Common myeloid progenitor, CD34-positive (primary cell): ENCODE results near the gene MDGA2.
A peak's percentile ranks its signal among the peaks of the same experiment; 100 is the strongest.

Experiments
- CTCF ChIA-PET: fragments of 350-600 bp; sonication (Branson Sonifier 250); formaldehyde crosslinking; loops from one replicate; lab custom pipeline; 2021; ENCODE audit warnings: antibody characterized with exemption; lab: Charles Lee
- POLR2A ChIA-PET: fragments of 350-600 bp; sonication (Branson Sonifier 250); formaldehyde crosslinking; loops from one replicate; lab custom pipeline; 2021; ENCODE audit warnings: antibody characterized with exemption; lab: Charles Lee
- DNase-seq, 3 donors: peaks; one replicate each; pipeline versions ENCODE4 v3.0.0 to v3.0.0-alpha.2; 2013
- H3K27ac ChIP-seq, 2 experiments: 1 replicate in 1 of 2; 2 replicates in 1 of 2; pipeline ENCODE4 v1.7.0; 2013; ENCODE audit warnings: inconsistent platforms in 2 of 2, low read length in 2 of 2, mild to moderate bottlenecking in 2 of 2, low read depth in 1 of 2, moderate library complexity in 1 of 2; ENCODE audit not compliant: severe bottlenecking in 2 of 2, insufficient read depth in 1 of 2, poor library complexity in 1 of 2
- H3K27me3 ChIP-seq, 5 experiments: replicated peaks in 2 of 5; 1 replicate in 3 of 5; 2 replicates in 2 of 5; pipeline versions ENCODE4 v1.6.1 to v1.7.0; 2013; ENCODE audit warnings: low read length in 4 of 5, mild to moderate bottlenecking in 2 of 5, moderate library complexity in 2 of 5, inconsistent platforms in 1 of 5; ENCODE audit not compliant: insufficient read depth in 5 of 5, control insufficient read depth in 4 of 5
- H3K36me3 ChIP-seq, 4 experiments: 1 replicate in 2 of 4; 2 replicates in 2 of 4; pipeline versions ENCODE4 v1.6.1 to v1.7.0; 2013; ENCODE audit warnings: low read length in 3 of 4, control low read depth in 1 of 4, mild to moderate bottlenecking in 1 of 4; ENCODE audit not compliant: control insufficient read depth in 4 of 4, insufficient read depth in 4 of 4
- H3K4me1 ChIP-seq, 4 experiments: 1 replicate in 3 of 4; 2 replicates in 1 of 4; pipeline versions ENCODE4 v1.6.1 to v1.7.1; 2013; ENCODE audit warnings: low read length in 3 of 4, mild to moderate bottlenecking in 3 of 4, control low read depth in 1 of 4, inconsistent platforms in 1 of 4, moderate library complexity in 1 of 4; ENCODE audit not compliant: control insufficient read depth in 4 of 4, insufficient read depth in 4 of 4; ENCODE audit errors: control extremely low read depth in 1 of 4
- H3K4me3 ChIP-seq, 7 experiments: 1 replicate in 4 of 7; 2 replicates in 3 of 7; pipeline versions ENCODE4 v1.5.1 to v1.7.0; 2013; ENCODE audit warnings: mild to moderate bottlenecking in 7 of 7, low read length in 6 of 7, moderate library complexity in 6 of 7, inconsistent platforms in 2 of 7, low read depth in 2 of 7, control low read depth in 1 of 7; ENCODE audit not compliant: insufficient read depth in 4 of 7, control insufficient read depth in 1 of 7; ENCODE audit errors: extremely low read depth in 1 of 7
- H3K9me3 ChIP-seq, 5 experiments: 1 replicate in 4 of 5; 2 replicates in 1 of 5; pipeline versions ENCODE4 v1.6.1 to v1.7.1; 2013; ENCODE audit warnings: low read length in 4 of 5, mild to moderate bottlenecking in 2 of 5, inconsistent platforms in 1 of 5, low read depth in 1 of 5, moderate library complexity in 1 of 5; ENCODE audit not compliant: control insufficient read depth in 4 of 5, insufficient read depth in 2 of 5; ENCODE audit errors: control extremely low read depth in 1 of 5
- WGBS: methylation state at CpG from one replicate; pipeline ENCODE4 v1.1.5; 2013; ENCODE audit not compliant: insufficient coverage; 5-methylcytosine and 5-hydroxymethylcytosine counted together

Gene MDGA2

GRCh38 chr14:47102472-47102871, 572.9 kb downstream of the MDGA2 start:
- CTCF ChIA-PET = no interaction called here
- no peaks in the 10 kb centered on the region for H3K27me3 ChIP-seq
- no peaks in the 10 kb centered on the region for H3K36me3 ChIP-seq
- peak; percentile 11 to 40 (median 36) for DNase-seq
- no peak overlapping the region for H3K4me3 ChIP-seq
- POLR2A ChIA-PET = no interaction called here
- peak overlapping the region in 1 of 2 experiments; percentile 45 for H3K27ac ChIP-seq
- 48% methylated on average over 3 of the region's 3 CpGs for WGBS
- H3K9me3 ChIP-seq = no peaks in the 10 kb centered on the region
- H3K4me1 ChIP-seq = peaks cover 0 to 10% (median 4%) of the 10 kb centered on the region in 4 experiments

- no peak overlapping the region for H3K27ac ChIP-seq
- H3K4me1 ChIP-seq = no peaks in the 10 kb centered on the region
- H3K36me3 ChIP-seq = no peaks in the 10 kb centered on the region
- CTCF ChIA-PET = no interaction called here
- no peak for DNase-seq
- no peaks in the 10 kb centered on the region for H3K27me3 ChIP-seq
- H3K4me3 ChIP-seq = no peak overlapping the region
- WGBS = no CpG with 5 or more reads among the region's 1 CpG
- POLR2A ChIA-PET = no interaction called here
- H3K9me3 ChIP-seq = no peaks in the 10 kb centered on the region
Observed at GRCh38 chr14:47085678-47086077, 589.7 kb downstream of the MDGA2 start.

GRCh38 chr14:47065326-47065725, 610.1 kb downstream of the MDGA2 start:
- POLR2A ChIA-PET = no interaction called here
- WGBS = no CpG with 5 or more reads among the region's 1 CpG
- Histone ChIP-seq H3K4me1 (no peaks in the 10 kb centered on the region), H3K9me3 (no peaks in the 10 kb centered on the region), H3K27ac (no peak overlapping the region), H3K27me3 (no peaks in the 10 kb centered on the region), H3K36me3 (no peaks in the 10 kb centered on the region), H3K4me3 (no peak overlapping the region)
- DNase-seq = no peak
- CTCF ChIA-PET = no interaction called here

GRCh38 chr14:47060050-47060449, 615.4 kb downstream of the MDGA2 start:
- H3K4me1 ChIP-seq = no peaks in the 10 kb centered on the region
- H3K4me3 ChIP-seq = no peak overlapping the region
- no peaks in the 10 kb centered on the region for H3K27me3 ChIP-seq
- no peak for DNase-seq
- H3K9me3 ChIP-seq = no peaks in the 10 kb centered on the region
- POLR2A ChIA-PET = no interaction called here
- no peaks in the 10 kb centered on the region for H3K36me3 ChIP-seq
- WGBS = no CpG with 5 or more reads among the region's 3 CpGs
- CTCF ChIA-PET = no interaction called here
- H3K27ac ChIP-seq = no peak overlapping the region

GRCh38 chr14:47057364-47057763, 618.0 kb downstream of the MDGA2 start:
- POLR2A ChIA-PET = no interaction called here
- CTCF ChIA-PET = interaction anchor here (0.9 to 1.2 kb wide), 3 partner anchors 11 to 220 kb away, joined by 3 to 5 read pairs (median 3); no protein-coding TSS in a partner anchor
- H3K4me3 ChIP-seq = no peak overlapping the region
- H3K27ac ChIP-seq = no peak overlapping the region
- no peaks in the 10 kb centered on the region for H3K4me1 ChIP-seq
- no peaks in the 10 kb centered on the region for H3K36me3 ChIP-seq
- DNase-seq = no peak
- H3K27me3 ChIP-seq = no peaks in the 10 kb centered on the region
- H3K9me3 ChIP-seq = no peaks in the 10 kb centered on the region

GRCh38 chr14:47044841-47045240, 630.6 kb downstream of the MDGA2 start:
- H3K9me3 ChIP-seq = no peaks in the 10 kb centered on the region
- H3K4me1 ChIP-seq = no peaks in the 10 kb centered on the region
- WGBS = no CpG with 5 or more reads among the region's 1 CpG
- CTCF ChIA-PET = interaction anchor here (0.7 to 0.8 kb wide), 2 partner anchors 234 to 236 kb away, joined by 4 to 6 read pairs; no protein-coding TSS in a partner anchor
- no peaks in the 10 kb centered on the region for H3K36me3 ChIP-seq
- no peak overlapping the region for H3K4me3 ChIP-seq
- POLR2A ChIA-PET = no interaction called here
- no peak overlapping the region for H3K27ac ChIP-seq
- H3K27me3 ChIP-seq = no peaks in the 10 kb centered on the region
- peak; percentile 30 to 61 (median 52) for DNase-seq

- no peaks in the 10 kb centered on the region for H3K36me3 ChIP-seq
- peak; percentile 38 to 63 (median 57) for DNase-seq
- H3K4me3 ChIP-seq = no peak overlapping the region
- WGBS = 0% methylated on average over 1 of the region's 1 CpG
- POLR2A ChIA-PET = no interaction called here
- no peaks in the 10 kb centered on the region for H3K9me3 ChIP-seq
- peak overlapping the region in 1 of 2 experiments; percentile 39 for H3K27ac ChIP-seq
- no peaks in the 10 kb centered on the region for H3K27me3 ChIP-seq
- H3K4me1 ChIP-seq = no peaks in the 10 kb centered on the region
- CTCF ChIA-PET = interaction anchor here (0.8 to 1.2 kb wide), 3 partner anchors 17 to 242 kb away, joined by 3 to 4 read pairs (median 3); no protein-coding TSS in a partner anchor
Observed at GRCh38 chr14:47040550-47040949, 634.9 kb downstream of the MDGA2 start.
